Ascending aorta (tissue), 2 donors: ENCODE results near the gene SLC9A9. TPM values are rescaled to one million over a fixed set of nuclear protein-coding genes. Genes with fewer than 3 reads are reported as not detected.

Experiments used
- DNase-seq, 2 donors: peaks; one replicate each; pipeline ENCODE4 v3.0.0-alpha.2; 2019; ENCODE audit warnings: low spot score in 2 of 2
- H3K27ac ChIP-seq, 2 donors: fragments of 200-600 bp; sonication (generic); one replicate each; pipeline ENCODE4 v1.5.1; 2016 to 2017; ENCODE audit warnings: mild to moderate bottlenecking in 1 of 2
- H3K27me3 ChIP-seq: fragments of 200-600 bp; sonication (generic); one replicate; pipeline ENCODE4 v1.5.1; 2017
- H3K36me3 ChIP-seq, 2 donors: fragments of 200-600 bp; sonication (generic); one replicate each; pipeline ENCODE4 v1.5.1; 2016
- H3K4me1 ChIP-seq, 2 donors: fragments of 200-600 bp; sonication (generic); one replicate each; pipeline ENCODE4 v1.5.1; 2016 to 2017; ENCODE audit warnings: mild to moderate bottlenecking in 1 of 2
- H3K4me3 ChIP-seq, 2 donors: fragments of 200-600 bp; sonication (generic); one replicate each; pipeline ENCODE4 v1.5.1; 2016 to 2017; ENCODE audit warnings: mild to moderate bottlenecking in 1 of 2
- H3K9me3 ChIP-seq, 2 donors: fragments of 200-600 bp; sonication (generic); one replicate each; pipeline ENCODE4 v1.5.1; 2016
- intact Hi-C: fragments of 100-400 bp; cut with DNase I; formaldehyde crosslinking; loops from one replicate; pipeline ENCODE4 v1.15.1; 2023
- total RNA-seq: library from RNA; depleted of rRNA; stranded (reverse); fragments of >200 nt; gene quantifications from one replicate; pipeline ENCODE4 v1.1.0, GENCODE V29; 2016
- TF ChIP-seq, protein P1 (sequence below), 3 experiments: fragments of 200-600 bp in 2 of 3; fragments of 450-650 bp in 1 of 3; sonication (generic) in 2 of 3; IDR thresholded peaks; one replicate each; pipeline ENCODE4 v1.5.1; 2016 to 2019; ENCODE audit warnings: antibody characterized with exemption in 3 of 3, mild to moderate bottlenecking in 1 of 3, moderate library complexity in 1 of 3

The SLC9A9 gene
- total RNA-seq, 1 donor from 2014 or later, result 63.4 TPM

DNA sequence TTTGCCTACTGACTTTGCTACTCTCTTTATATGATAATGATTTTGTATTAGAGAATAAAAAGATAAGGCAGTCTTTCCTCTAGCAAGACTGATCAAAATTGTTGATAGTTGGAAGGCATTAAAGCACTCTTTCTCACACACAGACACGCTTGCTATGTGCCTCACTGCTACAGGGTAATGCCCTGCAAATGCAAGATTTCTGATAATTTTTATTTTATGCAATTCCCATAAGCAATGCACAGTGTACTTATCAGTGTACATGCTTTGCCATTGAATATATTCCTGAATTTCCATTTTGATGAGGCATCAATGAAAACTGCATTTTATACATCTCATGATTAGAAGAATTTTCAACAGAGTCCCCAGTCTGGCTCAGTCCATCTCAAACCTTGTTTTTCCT, 465.5 kb downstream of the SLC9A9 start:
- H3K9me3 ChIP-seq, result no peaks in the 10 kb centered on the region
- no peaks in the 10 kb centered on the region for H3K27me3 ChIP-seq
- no peak overlapping the region for H3K27ac ChIP-seq
- H3K4me1 ChIP-seq, result no peaks in the 10 kb centered on the region
- DNase-seq, result no peak
- TF ChIP-seq, protein P1, sequence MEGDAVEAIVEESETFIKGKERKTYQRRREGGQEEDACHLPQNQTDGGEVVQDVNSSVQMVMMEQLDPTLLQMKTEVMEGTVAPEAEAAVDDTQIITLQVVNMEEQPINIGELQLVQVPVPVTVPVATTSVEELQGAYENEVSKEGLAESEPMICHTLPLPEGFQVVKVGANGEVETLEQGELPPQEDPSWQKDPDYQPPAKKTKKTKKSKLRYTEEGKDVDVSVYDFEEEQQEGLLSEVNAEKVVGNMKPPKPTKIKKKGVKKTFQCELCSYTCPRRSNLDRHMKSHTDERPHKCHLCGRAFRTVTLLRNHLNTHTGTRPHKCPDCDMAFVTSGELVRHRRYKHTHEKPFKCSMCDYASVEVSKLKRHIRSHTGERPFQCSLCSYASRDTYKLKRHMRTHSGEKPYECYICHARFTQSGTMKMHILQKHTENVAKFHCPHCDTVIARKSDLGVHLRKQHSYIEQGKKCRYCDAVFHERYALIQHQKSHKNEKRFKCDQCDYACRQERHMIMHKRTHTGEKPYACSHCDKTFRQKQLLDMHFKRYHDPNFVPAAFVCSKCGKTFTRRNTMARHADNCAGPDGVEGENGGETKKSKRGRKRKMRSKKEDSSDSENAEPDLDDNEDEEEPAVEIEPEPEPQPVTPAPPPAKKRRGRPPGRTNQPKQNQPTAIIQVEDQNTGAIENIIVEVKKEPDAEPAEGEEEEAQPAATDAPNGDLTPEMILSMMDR (IDR thresholded peaks at IDR 0.05), result no peak
- intact Hi-C loops, result no loop called here
- no peaks in the 10 kb centered on the region for H3K36me3 ChIP-seq
- no peak overlapping the region for H3K4me3 ChIP-seq

DNA sequence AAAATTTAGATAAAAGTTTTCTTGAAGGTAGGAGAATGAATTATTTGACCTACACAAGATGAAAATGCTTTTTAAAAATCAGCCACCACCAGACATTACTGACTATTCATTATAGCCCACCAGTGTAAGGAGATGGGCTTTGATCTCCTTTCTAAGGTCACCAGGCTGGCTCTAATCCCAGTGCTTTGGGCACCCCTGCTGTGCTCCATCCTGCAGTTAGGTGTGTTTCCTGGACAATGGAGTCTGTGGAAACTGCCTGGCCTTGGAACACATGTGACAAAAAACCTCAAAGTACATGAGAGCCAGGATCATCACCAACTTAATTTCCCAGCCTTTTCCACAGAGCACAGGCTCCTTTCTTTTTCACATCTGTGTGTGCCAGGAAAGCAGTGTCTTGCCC, 467.8 kb downstream of the SLC9A9 start:
- H3K4me1 ChIP-seq, result no peaks in the 10 kb centered on the region
- H3K27ac ChIP-seq, result no peak overlapping the region
- intact Hi-C loops, result no loop called here
- no peaks in the 10 kb centered on the region for H3K36me3 ChIP-seq
- H3K4me3 ChIP-seq, result no peak overlapping the region
- H3K9me3 ChIP-seq, result no peaks in the 10 kb centered on the region
- H3K27me3 ChIP-seq, result no peaks in the 10 kb centered on the region
- no peak for DNase-seq
- TF ChIP-seq, protein P1 (IDR thresholded peaks at IDR 0.05), result no peak

DNA sequence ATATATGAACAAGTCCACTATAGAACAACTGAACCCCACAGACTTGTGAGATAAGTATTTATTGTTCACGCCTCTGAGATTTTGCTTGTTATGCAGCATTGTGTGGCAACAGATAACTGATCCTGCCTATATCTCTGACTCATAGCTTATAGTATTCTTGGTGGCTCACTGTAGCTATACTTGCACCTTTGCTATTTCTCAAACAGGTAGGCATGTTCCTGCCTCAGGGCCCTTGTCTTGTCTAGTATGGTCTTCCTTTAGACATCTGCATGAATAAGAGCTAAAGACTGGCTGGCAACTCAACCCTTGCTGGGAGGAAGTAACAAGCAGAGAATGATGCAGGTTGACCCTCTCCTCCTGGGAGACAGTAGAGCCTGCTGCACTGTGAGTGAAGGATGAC, 472.6 kb downstream of the SLC9A9 start:
- no peak for DNase-seq
- TF ChIP-seq, protein P1 (IDR thresholded peaks at IDR 0.05), result no peak
- intact Hi-C loops, result no loop called here

DNA sequence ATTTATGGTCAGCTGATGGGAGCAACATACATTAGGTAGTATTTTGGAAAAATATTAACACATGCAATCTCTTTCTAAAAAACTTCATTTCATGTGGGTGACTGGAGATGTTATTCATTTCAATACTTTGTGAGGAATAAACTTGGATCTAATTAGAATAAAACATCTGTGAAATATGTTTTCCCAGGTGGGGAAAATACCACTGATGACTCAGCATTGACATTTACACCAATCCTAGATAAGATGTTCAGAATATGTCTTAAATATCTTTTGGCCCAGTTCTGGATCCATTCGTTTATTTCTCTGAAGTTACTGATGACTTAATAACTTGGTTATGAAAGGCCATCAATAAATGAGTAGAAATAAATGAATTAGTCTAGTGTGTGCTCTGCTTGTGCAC, 481.1 kb downstream of the SLC9A9 start:
- intact Hi-C loops, result no loop called here
- Histone ChIP-seq H3K27ac (no peak overlapping the region), H3K4me3 (no peak overlapping the region), H3K4me1 (no peaks in the 10 kb centered on the region), H3K27me3 (no peaks in the 10 kb centered on the region), H3K36me3 (no peaks in the 10 kb centered on the region), H3K9me3 (no peaks in the 10 kb centered on the region)
- TF ChIP-seq, protein P1 (IDR thresholded peaks at IDR 0.05), result no peak
- DNase-seq, result no peak

More for the DNA sequence above, 472.6 kb downstream of the SLC9A9 start:
- Histone ChIP-seq H3K36me3 (no peaks in the 10 kb centered on the region), H3K4me1 (no peaks in the 10 kb centered on the region), H3K27me3 (no peaks in the 10 kb centered on the region), H3K4me3 (no peak overlapping the region), H3K27ac (no peak overlapping the region), H3K9me3 (no peaks in the 10 kb centered on the region)

DNA sequence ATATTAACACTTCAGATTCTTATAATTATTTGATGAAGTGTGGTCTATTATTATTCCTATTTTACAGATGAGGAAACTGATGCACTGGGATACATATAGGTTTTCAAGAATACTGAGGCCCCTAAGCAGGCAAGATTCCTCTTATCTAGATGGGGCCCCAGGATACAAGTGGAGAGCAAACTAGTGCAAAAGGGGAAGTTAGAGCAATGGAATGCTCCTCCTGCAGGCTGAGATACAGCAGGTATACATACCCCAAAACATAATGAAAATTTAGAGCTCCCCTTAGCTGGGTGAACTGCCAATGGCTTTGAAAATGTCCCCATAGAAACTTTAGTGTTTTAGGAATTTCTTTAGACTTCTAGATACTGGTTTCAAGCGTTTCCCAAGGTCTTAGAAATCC, 481.6 kb downstream of the SLC9A9 start:
- TF ChIP-seq, protein P1 (IDR thresholded peaks at IDR 0.05), result no peak
- no peak overlapping the region for H3K27ac ChIP-seq

DNA sequence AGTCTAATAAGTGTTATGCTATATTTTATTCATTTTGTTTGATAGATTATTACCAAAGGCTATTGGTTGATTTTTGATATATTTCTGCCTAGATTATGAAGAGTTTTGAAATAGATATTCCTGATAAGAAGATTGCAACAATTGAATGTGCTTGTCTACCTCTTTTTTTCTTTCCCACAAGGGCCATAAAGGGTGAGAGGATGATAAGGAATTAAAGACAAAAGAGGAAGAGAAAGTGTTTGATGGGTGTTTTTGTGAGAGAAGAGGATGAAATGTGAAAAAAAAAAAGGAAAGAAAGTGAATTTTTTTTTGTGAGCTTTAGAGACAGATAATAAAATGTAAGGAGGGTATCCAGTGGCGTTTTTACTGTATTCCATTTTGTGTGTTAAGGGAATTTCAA, 484.3 kb downstream of the SLC9A9 start:
- no peak overlapping the region for H3K27ac ChIP-seq
- no peak for DNase-seq
- no peaks in the 10 kb centered on the region for H3K27me3 ChIP-seq
- no peaks in the 10 kb centered on the region for H3K9me3 ChIP-seq
- H3K4me1 ChIP-seq, result no peaks in the 10 kb centered on the region
- TF ChIP-seq, protein P1 (IDR thresholded peaks at IDR 0.05), result no peak
- intact Hi-C loops, result no loop called here
- no peak overlapping the region for H3K4me3 ChIP-seq
- H3K36me3 ChIP-seq, result peaks cover 0 to 3% of the 10 kb centered on the region in 2 donors

More for the DNA sequence above, 481.6 kb downstream of the SLC9A9 start:
- Histone ChIP-seq H3K27me3 (no peaks in the 10 kb centered on the region), H3K9me3 (no peaks in the 10 kb centered on the region), H3K4me1 (no peaks in the 10 kb centered on the region), H3K4me3 (no peak overlapping the region), H3K36me3 (no peaks in the 10 kb centered on the region)
- intact Hi-C loops, result no loop called here
- no peak for DNase-seq
